Progenitor cell of endocrine pancreas (in vitro differentiated cells): Measurements from ENCODE around the gene ATM. TPM values are rescaled to one million over a fixed set of nuclear protein-coding genes. Genes with fewer than 3 reads are reported as not detected.
A peak's percentile ranks its signal among the peaks of the same experiment; 100 is the strongest.
"Not testable (repeated sequence)": the region's sequence is repeated elsewhere in the genome, so short reads cannot be mapped to it uniquely, and the experiment has no call there.

Source experiments
- DNase-seq: peaks from one replicate; pipeline ENCODE4 v3.0.0; 2021; ENCODE audit warnings: low spot score; ENCODE audit not compliant: unreplicated experiment
- H3K27ac Mint-ChIP-seq: 2 replicates; pipeline ENCODE4 v1.8.0; 2021; ENCODE audit warnings: mild to moderate bottlenecking, moderate library complexity, mixed read lengths
- H3K27me3 Mint-ChIP-seq: 2 replicates; pipeline ENCODE4 v1.8.0; 2021; ENCODE audit warnings: mixed read lengths
- H3K36me3 Mint-ChIP-seq: 2 replicates; pipeline ENCODE4 v1.8.0; 2022; ENCODE audit warnings: mixed read lengths; ENCODE audit not compliant: insufficient read depth
- H3K4me1 Mint-ChIP-seq: 2 replicates; pipeline ENCODE4 v1.8.0; 2021; ENCODE audit warnings: low read depth, mixed read lengths
- H3K4me3 Mint-ChIP-seq: 2 replicates; pipeline ENCODE4 v1.8.0; 2021; ENCODE audit warnings: low read depth, mild to moderate bottlenecking, moderate library complexity, mixed read lengths
- H3K9me3 Mint-ChIP-seq: 2 replicates; pipeline ENCODE4 v1.8.0; 2021; ENCODE audit warnings: low read depth, mixed read lengths
- CTCF ChIP-seq: fragments of 200-600 bp; sonication (generic); IDR thresholded peaks from one replicate; pipeline ENCODE4 v1.5.0; 2021; ENCODE audit warnings: antibody characterized with exemption, mild to moderate bottlenecking; ENCODE audit not compliant: unreplicated experiment
- total RNA-seq: library from RNA; stranded (reverse); gene quantifications from 2 replicates; pipeline ENCODE4 v1.2.1, GENCODE V29; 2021

ATM gene
- total RNA-seq, 1 donor from 2014 or later = 79.2 TPM

GRCh38 chr11:108246885-108247284 is 24.0 kb downstream of the ATM start:
- Mint-ChIP-seq H3K27me3 (no peaks in the 10 kb centered on the region), H3K27ac (no peak overlapping the region), H3K9me3 (no peaks in the 10 kb centered on the region), H3K4me3 (no peak overlapping the region), H3K36me3 (peaks cover 18% of the 10 kb centered on the region), H3K4me1 (peaks cover 4% of the 10 kb centered on the region)
- TF ChIP-seq CTCF = no peak
- DNase-seq = no peak

- TF ChIP-seq CTCF = no peak
- Mint-ChIP-seq H3K36me3 (peaks cover 28% of the 10 kb centered on the region), H3K4me1 (peaks cover 4% of the 10 kb centered on the region)
Measured at GRCh38 chr11:108253176-108253575, 30.3 kb downstream of the ATM start.

GRCh38 chr11:108269583-108269982 is 46.7 kb downstream of the ATM start:
- TF ChIP-seq CTCF = no peak
- no peak overlapping the region for H3K27ac Mint-ChIP-seq
- H3K4me1 Mint-ChIP-seq = no peaks in the 10 kb centered on the region
- peaks cover 35% of the 10 kb centered on the region for H3K36me3 Mint-ChIP-seq
- DNase-seq = no peak
- H3K4me3 Mint-ChIP-seq = no peak overlapping the region
- peaks cover 15% of the 10 kb centered on the region for H3K9me3 Mint-ChIP-seq
- H3K27me3 Mint-ChIP-seq = no peaks in the 10 kb centered on the region

More at GRCh38 chr11:108253176-108253575, 30.3 kb downstream of the ATM start:
- Mint-ChIP-seq H3K27ac (no peak overlapping the region), H3K9me3 (peaks cover 3% of the 10 kb centered on the region), H3K4me3 (no peak overlapping the region), H3K27me3 (no peaks in the 10 kb centered on the region)
- no peak for DNase-seq

GRCh38 chr11:108276985-108277616 is 54.2 kb downstream of the ATM start:
- Mint-ChIP-seq H3K9me3 (peaks cover 29% of the 10 kb centered on the region), H3K4me1 (peaks cover 32% of the 10 kb centered on the region), H3K36me3 (peaks cover 46% of the 10 kb centered on the region)
- not testable (repeated sequence) for H3K27ac Mint-ChIP-seq, DNase-seq, H3K4me3 Mint-ChIP-seq, H3K27me3 Mint-ChIP-seq

GRCh38 chr11:108278546-108278945 is 55.7 kb downstream of the ATM start:
- H3K9me3 Mint-ChIP-seq = peaks cover 24% of the 10 kb centered on the region
- H3K27ac Mint-ChIP-seq = peak overlapping the region; percentile 95
- H3K27me3 Mint-ChIP-seq = no peaks in the 10 kb centered on the region
- no peak for TF ChIP-seq CTCF
- no peak for DNase-seq
- peak overlapping the region; percentile 14 for H3K4me3 Mint-ChIP-seq
- peaks cover 40% of the 10 kb centered on the region for H3K36me3 Mint-ChIP-seq
- peaks cover 32% of the 10 kb centered on the region for H3K4me1 Mint-ChIP-seq

- H3K27me3 Mint-ChIP-seq = no peaks in the 10 kb centered on the region
- peak overlapping the region; percentile 8 for H3K4me3 Mint-ChIP-seq
- no peak for DNase-seq
- peaks cover 19% of the 10 kb centered on the region for H3K9me3 Mint-ChIP-seq
- H3K27ac Mint-ChIP-seq = peak overlapping the region; percentile 95
- peaks cover 32% of the 10 kb centered on the region for H3K4me1 Mint-ChIP-seq
- H3K36me3 Mint-ChIP-seq = peaks cover 36% of the 10 kb centered on the region
- TF ChIP-seq CTCF = no peak
Measured at GRCh38 chr11:108278954-108279353, 56.1 kb downstream of the ATM start.
